Inflammatory macrophage treated with lipopolysaccharide for 1 hour (primary cell): ENCODE results near the gene RIPK4.
"Not testable (repeated sequence)": the region's sequence is repeated elsewhere in the genome, so short reads cannot be mapped to it uniquely, and the experiment has no call there.

Experiments
- DNase-seq, 2 donors: peaks; one replicate each; pipeline ENCODE4 v3.0.0-alpha.2; 2020 to 2022

RIPK4 gene

DNA sequence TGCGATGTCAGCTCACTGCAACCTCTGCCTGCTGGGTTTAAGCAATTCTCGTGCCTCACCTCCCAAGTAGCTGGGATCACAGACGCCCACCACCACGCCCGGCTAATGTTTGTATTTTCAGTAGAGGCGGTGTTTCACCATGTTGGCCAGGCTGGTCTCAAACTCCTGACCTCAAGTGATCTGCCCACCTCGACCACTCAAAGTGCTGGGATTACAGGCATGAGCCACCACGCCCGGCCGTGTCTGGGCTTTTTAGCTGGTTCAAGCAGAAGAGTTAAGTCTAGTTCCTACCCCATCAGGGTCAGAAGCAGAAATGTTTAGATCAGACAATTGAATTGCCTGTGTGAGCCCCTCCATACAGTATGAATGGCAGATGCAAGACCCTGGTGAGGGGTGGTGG lies 27.7 kb upstream of the RIPK4 start:
- DNase-seq: no peak

DNA sequence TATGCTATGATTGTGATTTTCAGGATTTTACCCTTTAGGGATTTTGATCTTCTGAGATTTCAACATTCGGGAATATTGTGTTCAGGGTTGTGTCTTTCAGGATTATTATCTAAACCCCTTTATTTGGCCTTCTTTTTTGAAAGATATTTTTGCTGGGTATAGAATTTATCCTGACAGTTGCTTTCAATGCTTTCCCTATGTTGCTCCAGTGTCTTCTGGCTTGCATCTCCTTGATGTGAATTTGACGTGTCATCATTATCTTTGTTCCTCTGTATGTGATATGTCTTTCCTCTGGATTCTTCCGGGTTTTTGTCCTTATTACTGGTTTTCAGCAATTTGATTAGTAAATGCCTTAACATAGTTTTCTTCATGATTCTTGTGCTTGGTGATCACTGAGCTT lies 25.9 kb upstream of the RIPK4 start:
- DNase-seq: no peak

DNA sequence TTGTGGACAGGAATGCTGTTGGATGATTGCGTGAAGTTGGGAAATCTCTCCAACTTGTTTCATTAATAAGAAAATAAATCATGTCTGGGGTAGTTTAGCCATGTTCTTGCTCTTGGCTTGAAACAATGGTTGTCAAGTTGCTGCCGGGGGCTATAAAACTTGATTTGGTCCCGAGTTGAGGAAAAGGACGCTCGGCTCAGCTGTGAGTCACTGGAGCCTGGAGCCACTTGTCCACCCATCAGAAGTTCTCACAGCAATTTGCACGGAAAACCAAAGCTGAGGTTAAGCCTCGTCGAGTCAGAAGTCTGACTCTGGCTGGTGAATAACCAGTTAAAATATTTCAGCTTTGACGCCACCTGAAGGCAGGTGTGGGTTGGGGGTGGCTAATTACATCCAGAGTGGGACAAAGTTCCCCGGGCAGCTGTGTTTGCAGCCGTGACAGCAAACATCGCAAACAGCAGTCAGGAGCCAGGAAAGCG lies 19.7 kb upstream of the RIPK4 start:
- DNase-seq: no peak

DNA sequence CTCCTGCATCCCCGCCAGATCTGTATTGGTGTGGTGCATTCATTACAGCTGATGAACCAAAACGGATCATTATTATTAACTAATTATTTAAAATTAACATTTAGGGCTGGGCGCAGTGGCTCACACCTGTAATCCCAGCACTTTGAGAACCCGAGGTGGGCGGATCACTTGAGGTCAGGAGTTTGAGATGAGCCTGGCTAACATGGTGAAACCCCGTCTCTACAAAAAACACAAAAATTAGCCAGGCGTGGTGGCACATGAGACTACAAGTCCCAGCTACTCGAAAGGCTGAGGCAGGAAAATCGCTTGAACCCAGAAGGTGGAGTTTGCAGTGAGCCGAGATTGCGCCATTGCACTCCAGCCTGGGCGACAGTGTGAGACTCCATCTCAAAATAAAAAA lies 18.4 kb upstream of the RIPK4 start:
- not testable (repeated sequence) for DNase-seq

DNA sequence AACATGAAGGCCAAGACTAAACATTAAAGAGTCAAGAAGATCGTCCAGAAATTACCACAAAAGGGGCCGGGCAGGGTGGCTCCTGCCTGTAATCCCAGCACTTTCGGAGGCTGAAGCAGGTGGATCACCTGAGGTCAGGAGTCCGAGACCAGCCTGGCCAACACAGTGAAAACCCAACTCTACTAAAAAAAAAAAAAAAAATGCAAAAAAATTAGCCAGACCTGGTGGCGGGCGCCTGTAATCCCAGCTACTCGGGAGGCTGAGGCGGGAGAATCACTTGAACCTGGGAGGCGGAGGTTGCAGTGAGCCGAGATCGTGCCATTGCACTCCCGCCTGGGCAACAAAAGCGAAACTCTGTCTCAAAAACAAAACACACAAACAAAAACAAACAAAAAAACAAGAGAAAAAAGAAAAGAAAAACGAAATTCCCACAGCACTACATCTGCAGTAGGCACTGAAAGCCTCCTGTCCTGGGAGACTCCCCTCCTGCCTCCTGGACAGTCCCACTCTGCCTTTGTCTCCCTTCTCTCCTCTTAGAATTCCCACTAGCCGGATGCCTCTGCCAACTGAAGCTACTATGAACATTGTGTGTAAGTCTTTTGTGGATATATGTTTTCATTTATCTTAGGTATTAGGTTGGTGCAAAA lies 17.7 kb upstream of the RIPK4 start:
- DNase-seq: no peak

DNA sequence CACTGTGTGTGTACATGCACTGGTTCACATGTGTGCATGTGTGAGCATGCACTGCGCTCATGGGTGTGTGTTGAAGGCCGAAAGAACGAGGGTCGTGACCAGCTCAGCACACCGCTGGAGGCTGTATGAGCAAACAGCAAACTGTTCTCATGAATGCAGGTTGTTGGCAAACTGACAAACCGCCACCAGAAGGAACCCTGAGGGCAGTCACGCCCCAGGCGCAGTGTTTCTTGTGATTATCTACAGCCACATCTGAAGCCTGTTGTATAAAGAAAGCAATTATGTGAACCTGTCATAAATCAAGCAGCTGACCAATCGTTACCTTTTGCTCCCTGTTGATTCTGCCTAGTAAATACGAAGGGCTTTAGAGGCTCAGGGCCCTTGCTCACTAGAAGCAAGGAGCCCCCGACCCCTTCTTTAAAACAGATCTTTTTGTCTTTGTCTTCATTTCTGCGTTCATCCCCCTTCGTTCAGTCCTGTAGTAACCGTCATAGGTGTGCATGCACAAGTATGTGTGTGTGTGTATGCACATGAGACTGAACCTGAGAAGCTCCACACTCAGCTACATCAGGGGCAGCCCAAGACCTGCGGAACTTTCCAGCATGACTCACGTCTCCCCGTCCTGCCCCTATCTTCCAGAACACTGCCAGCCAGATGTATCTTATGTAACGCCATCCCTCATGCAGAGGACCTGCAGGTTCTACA lies 16.8 kb upstream of the RIPK4 start:
- no peak for DNase-seq

DNA sequence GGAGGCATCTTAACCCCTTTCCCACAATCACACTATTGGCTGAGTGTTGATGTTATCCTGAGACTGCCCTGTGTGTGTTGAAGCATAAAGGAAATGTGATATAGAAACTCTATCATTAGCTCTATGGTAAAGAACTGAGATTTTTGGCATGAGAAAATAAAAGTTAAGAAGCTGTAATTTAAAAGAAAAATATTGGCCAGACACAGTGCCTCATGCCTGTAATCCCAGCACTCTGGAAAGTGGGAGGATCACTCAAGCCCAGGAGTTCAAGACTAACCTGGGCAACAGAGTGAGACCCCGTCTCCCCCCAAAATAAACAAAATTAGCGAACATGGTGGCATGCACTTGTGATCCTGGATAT lies 14.2 kb upstream of the RIPK4 start:
- DNase-seq: no peak

DNA sequence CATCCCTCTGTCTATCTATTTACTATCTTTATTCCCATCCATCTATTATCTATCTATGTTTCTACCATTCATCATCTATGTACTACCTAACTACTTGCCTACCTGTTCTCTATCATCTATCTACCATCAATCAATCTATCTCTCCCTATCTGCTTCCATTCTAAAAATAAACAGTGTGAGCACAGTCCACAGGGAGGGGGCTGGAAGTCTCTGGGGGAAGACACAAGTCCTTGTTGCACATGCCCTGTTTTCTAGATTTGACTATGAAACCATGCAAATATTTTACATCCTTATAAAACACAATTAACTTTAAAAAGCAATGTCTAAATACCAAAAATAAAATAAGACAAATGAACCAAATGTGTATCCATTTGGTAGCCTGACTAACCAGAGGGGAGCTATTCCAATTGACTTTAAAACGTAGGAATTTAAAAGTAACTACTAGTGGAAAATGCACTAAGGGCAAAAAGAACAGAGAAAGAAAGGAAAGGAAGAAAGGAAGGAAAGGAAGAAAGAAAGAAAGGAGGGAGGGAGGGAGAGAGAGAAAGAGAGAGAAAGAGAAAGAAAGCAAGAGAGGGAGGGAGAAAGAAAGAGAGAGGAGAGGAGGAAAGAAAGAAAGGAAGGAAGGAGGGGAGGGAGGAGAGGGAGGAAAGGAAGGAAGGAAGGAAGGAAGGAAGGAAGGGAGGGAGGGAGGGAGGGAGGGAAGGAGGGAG lies 13.6 kb upstream of the RIPK4 start:
- no peak for DNase-seq

DNA sequence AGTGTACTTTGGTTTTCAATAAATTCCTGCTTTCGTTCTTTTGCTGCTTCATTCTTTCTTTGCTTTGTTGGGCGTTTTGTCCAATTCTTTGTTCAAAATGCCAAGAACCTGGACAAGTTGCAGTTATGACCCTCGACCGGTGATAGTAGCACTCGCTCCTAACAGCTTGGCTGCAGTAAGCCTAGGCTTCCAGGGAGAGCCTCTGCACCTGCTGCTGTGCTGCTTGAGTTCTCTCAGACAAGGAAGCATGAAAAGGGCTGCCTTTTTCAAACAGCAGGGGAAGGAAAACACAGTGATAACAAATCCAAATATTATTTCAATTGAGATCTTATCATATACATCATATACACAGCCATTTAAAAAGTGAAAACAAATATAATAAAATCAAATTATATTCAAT lies 12.8 kb upstream of the RIPK4 start:
- DNase-seq: no peak

DNA sequence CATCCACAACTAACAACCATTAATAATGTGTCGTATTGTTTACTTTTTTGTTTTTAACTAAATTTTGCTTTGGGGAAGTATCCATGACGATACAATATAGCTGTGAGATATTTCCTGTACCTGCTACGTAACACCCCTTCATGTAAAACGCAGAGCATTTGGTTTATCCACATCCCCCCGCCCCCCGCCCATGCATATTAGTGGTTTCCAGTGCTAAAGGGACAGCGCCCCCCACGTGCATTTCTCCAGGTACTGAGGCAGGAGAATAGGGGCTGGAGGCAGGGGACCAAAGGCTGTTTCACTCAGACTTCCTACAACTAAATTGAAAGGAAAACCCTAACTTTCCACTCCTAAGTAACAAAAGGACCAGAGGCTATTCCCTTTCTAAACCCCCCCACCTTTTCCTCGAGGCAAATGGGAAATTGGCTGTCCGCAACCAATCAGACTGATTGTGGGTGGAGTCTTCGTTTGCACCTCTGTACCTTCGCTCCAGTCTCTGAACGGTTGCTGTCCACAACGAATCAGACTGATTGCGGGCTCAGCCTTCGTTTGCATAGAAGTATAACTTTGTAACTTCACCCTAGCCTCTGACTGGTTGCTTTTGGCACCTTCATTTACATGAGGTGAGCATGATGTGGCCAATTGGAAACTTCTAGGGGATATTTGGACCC lies 12.2 kb upstream of the RIPK4 start:
- no peak for DNase-seq

DNA sequence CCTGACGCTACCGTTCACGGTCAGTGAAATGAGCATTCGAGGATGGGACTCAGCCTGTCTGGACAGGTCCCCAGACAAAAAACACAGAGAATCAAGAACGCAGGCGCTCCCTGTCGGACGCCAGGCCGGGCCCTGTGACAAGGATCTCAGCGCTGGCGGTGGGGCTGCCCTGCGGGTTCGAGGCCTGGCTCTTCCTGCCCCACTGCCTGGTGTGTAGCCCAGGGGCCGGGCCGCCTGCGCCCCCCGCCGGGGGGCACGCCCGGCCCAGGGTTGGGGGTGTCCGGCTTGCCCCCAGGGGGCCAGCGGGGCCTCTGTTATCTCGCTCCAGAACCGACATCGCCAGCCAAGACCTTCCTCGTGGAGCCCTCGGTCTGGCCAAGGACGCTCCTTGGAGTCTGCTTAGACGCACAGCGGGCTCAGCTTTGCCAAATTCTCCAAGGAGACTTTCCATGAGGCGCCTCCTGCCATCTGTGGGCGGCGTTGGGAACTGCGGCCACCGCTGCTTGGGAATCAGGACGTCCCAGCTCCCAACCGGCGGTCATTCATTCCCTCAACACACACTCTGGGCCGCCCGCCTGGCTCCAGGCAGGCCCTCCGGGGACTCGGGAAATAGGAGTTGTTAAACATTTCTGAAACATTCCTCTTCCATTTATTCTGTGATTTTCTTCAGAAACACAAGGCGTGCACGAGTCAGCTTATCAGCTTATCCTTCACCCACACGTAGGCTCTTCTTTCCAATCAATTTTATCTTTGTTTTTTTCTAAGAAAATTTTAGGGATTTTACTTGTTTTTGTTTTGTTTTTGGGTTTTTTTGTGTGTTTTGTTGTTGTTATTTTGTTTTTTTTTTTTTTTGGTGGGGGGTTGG lies 11.3 kb upstream of the RIPK4 start:
- peak; percentile 18 to 71 for DNase-seq

DNA sequence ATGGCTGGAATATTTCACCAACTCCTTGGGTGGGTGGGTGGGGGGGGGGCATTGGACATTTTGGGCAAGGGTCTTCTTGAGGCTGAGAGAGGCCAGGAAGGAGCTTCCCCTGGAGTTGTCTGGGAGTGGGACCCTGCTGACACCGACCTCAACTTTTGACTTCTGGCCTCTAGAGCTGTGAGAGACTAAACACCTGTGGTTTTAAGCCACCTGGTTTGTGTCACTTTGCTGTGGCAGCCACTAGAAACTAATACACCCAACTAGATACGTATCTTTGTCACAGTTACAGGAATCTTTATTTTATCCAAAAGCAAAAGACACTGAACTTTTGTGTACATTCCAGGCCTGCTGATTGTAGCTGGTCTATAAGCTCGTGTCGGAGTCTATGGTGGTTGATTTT lies 9.9 kb upstream of the RIPK4 start:
- no peak for DNase-seq

DNA sequence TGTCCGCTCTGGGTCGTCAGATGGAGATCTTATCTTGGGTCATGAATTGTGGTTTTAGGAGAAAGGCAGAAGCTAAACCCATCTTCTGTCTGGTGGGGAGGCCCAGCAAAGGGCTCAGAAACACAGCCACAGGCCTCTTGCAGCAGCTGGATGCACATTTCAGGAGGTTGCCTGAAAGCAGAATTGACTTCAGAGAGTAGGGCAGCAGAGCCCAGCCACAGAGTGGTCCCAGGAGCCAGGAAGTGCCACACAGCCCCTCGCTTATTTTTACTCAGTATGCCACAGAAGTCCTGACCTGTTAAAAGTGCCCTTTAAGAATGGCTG lies 8.3 kb upstream of the RIPK4 start:
- DNase-seq: no peak

DNA sequence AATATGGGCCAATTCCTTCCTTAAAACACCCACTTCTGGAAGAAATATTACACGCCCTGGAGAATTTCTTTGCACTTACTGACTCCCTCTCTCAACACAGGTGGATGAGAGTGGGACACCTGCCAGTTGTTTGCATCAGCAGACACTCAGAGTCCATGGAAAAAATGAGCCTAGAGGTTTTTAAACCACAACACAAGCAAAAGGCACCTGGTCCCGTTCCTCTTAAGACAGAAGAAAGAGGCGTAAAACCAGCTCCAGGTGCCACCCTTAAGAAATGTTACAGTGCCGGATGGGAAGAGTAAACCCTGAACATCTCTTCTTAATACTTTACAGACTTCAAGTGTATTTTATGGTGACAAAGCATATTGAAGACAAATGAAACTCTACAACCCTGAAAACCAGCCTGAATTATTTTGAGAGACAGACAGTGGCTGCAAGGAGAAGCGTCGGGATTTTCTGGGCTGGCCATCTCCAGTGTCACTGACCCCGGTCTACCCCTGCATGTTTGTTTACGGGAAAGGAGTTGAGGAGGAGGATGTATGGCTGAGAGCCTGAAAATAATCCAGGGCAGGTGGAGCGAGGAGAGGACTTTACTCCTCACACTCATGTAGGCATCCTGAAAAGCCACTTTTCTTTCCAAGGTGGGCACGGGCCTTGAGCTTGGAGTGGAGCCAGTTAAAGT lies 7.8 kb upstream of the RIPK4 start:
- no peak for DNase-seq

DNA sequence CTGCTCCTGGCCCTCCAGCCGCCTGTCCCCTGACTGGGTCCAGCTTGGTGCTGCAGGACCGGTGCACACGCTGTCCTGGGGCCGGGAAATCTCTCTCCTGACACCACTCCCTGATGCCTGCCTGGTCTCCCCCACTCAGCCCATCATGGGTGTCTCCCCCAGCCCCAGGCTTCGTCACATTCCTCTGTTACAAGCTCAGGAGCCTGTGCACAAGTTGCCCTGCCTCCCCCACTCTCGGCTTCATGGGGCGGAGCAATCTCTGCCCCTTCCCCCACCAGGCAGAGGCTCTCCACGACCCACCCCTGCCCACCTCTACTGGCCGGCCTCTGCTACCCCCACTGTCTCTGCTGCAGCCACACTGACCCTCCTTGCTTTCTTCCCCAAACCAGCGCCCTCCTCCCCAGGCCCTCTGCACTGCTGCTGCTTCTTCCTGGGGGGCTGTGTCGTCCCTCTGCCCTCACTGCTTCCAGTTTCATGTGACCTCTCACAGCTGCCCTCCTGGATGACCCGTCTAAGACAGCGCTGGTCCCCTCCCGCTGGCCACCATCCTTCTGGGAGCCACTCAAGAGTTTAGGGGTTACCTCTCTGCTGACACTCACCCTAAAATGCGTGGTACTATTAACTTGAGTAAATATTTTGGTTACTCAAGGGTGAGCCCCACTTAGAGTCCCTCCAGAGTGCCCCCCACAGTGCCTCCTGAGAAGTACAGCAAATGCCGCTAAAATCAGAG lies 5.7 kb upstream of the RIPK4 start:
- DNase-seq: no peak

DNA sequence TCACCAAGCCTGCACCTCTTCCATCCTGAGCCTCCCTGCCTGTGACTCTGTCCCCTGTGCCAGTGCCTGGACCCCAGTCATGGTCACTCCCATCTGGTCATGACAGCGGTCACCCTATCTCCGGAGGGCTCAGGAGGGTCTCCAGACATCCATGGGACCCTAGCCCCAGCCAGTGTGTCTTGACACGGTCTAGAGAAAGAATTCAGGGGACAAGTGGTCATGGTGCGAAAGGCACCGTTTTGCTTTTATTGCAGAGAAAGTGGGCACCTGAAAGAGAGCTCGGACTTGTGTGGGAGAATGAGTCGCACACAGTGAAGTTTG lies 4.7 kb upstream of the RIPK4 start:
- no peak for DNase-seq

DNA sequence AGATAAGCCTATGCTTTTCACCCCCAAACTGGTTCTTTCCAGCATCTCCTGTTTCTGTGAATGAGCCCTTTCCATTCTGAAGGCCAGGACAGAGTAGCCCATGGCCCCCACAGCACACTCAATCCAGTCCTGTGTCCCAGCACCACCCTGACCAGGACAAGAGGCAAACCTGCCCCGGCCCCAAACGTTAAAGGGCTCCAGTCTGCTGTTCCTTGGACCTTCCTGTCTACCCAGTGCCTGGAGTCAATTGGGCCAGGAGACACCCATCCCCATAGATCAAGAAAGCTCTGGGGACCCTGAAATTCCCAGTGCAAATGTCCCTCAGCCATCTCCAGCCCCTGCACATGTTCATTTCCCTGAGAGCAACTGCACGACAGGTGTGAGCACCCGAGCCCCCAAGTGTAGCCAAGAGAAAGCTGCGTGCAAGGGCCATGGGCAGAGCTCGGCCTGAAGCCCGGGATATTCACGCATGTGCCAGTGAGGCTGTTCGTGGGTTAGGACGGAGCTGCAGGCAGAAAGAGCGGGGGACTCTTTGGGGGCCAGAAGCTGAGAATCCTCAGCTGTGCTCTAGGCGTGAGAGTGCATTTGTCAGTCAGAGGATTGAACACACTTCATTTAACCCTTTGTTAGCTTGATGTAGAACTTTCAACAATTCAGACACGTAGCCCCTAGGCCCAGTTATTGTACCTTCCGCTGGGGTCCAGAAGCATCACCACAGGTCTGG lies 4.2 kb upstream of the RIPK4 start:
- no peak for DNase-seq

DNA sequence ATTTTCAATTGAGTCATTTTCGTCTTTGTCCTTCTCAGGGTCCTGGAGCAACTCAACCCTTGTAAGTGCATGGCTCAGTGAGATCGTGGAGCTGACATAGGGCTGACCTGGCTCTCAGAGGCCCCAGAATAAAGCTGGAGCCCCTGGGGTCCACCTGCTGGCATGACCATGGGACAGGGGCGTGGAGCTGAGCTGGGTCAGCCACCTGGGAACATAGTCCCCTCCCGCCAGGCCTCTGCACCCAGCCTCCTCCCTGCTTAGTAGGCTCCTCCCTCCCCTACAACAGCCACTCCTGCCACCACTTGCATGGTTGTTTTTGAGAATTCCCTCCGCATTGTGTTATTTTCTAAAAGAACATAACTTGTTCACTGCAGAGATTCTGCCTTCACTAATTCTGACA lies 3.1 kb upstream of the RIPK4 start:
- no peak for DNase-seq

DNA sequence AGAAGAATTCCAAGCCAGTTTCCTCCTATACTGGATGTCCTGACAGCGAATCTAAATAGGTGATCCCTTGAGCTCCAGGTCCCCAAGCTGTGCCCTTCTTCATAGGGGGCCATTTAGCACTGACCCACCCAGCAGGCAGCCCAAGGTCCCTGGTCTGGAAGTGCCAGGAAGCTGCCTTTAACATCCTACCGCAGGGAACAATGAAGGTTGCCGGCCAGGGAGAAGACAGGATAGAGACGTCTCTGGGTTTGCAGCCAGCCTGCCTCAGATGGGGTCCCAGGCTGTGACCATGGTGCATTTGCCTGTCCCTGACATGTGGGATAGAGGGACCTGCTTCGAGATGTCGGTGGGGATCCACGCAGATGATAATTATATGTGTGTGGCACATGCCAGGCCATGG lies 2.7 kb upstream of the RIPK4 start:
- no peak for DNase-seq

DNA sequence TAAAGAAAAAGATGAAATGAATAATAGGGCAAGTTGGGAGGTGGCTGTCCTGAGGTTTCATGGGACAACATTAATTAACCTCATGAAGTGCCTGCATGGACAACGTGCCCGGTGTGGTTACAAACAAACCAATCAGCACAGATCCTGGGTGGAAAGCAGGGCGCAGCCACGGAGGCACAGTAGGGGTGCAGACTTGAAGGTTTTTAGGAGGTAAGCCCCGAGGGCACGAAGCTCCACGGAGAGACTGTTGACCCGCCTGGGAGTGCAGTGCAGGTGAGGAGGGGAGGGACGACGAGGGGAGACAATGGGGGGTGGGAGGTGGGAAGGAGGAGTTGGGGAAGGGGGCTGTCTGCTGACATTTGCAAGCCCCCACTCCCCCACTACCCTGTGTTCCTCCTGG lies 2.3 kb upstream of the RIPK4 start:
- no peak for DNase-seq

DNA sequence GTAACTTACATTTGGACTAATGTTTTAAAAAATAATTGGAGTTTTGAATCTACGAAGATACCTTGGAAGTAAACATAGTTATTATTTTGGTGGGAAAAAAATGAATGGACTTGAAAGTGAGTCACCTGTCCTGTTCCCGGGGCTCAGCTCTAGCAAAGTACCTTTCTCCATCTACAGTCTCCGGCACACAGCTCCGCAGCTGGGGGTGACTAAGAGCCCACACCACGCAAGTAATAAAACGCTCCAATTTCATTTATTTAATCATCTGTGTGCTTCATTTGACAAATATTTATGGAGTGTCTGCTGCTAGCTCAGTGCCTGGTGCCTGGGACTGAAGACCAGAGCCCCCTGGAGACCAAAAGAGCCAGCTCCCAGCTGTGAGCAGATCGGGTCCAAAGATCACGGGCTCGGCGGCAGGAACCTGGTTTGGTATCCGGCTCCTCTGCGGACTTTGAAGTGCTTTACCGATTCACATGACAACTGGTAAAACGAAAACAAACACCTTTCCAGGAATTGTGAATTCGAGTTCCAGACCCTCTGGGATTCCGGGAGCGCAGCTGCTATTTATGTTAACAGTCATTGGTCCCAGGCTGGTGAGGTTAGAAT lies 1.7 kb upstream of the RIPK4 start:
- DNase-seq: peak in 1 of 2 donors; percentile 33
